Measurements from ENCODE around the gene NUMBL.

DNA sequence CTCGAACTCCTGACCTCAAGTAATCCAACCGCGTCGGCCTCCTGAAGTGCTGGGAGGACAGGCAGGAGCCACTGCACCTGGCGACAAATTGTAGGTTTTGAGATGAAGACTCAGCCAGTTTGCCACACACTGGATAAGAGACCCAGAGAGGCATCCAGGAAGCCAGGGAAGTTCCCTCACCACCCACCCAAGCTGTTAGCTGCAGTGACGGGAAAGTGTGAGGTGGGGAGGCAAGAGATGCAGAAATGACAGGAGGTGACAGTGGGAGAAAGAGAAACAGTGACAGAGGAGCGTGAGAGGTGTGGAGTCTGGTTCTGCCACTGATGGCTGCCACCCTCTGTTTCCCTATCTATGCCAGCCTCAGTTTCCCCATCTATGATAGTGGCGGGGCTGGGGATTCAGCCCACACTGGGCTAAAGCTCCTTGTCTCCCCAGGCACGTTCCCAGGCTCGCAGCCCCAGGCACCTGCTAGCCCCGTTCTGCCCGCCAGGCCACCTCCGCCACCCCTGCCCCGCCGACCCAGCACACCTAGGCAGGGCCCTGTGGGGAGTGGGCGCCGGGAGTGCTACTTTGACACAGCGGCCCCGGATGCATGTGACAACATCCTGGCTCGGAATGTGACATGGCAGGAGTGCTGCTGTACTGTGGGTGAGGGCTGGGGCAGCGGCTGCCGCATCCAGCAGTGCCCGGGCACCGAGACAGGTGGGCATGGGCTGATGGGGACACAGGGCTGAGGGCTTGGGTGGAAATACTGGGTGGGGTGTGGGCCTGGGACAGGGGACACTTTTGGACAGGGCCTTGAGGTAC, 68.3 kb downstream of the NUMBL start:
- TF ChIP-seq, protein P1, sequence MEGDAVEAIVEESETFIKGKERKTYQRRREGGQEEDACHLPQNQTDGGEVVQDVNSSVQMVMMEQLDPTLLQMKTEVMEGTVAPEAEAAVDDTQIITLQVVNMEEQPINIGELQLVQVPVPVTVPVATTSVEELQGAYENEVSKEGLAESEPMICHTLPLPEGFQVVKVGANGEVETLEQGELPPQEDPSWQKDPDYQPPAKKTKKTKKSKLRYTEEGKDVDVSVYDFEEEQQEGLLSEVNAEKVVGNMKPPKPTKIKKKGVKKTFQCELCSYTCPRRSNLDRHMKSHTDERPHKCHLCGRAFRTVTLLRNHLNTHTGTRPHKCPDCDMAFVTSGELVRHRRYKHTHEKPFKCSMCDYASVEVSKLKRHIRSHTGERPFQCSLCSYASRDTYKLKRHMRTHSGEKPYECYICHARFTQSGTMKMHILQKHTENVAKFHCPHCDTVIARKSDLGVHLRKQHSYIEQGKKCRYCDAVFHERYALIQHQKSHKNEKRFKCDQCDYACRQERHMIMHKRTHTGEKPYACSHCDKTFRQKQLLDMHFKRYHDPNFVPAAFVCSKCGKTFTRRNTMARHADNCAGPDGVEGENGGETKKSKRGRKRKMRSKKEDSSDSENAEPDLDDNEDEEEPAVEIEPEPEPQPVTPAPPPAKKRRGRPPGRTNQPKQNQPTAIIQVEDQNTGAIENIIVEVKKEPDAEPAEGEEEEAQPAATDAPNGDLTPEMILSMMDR (IDR thresholded peaks at IDR 0.05), result no peak
- TF ChIP-seq ZFX (IDR thresholded peaks at IDR 0.05; ENCODE audit: borderline replicate concordance), result no peak
